Activated CD4-positive, CD25-positive, alpha-beta regulatory T cell treated with anti-CD3 and anti-CD28 coated beads, Interleukin-2, amount 50 U/mL, for 72 hours (primary cell): ENCODE data around the gene PDE4D.
"Not testable (repeated sequence)": the region's sequence is repeated elsewhere in the genome, so short reads cannot be mapped to it uniquely, and the experiment has no call there.

Experiments used
- DNase-seq: peaks from one replicate; pipeline ENCODE4 v3.0.0; 2021

PDE4D gene

DNA sequence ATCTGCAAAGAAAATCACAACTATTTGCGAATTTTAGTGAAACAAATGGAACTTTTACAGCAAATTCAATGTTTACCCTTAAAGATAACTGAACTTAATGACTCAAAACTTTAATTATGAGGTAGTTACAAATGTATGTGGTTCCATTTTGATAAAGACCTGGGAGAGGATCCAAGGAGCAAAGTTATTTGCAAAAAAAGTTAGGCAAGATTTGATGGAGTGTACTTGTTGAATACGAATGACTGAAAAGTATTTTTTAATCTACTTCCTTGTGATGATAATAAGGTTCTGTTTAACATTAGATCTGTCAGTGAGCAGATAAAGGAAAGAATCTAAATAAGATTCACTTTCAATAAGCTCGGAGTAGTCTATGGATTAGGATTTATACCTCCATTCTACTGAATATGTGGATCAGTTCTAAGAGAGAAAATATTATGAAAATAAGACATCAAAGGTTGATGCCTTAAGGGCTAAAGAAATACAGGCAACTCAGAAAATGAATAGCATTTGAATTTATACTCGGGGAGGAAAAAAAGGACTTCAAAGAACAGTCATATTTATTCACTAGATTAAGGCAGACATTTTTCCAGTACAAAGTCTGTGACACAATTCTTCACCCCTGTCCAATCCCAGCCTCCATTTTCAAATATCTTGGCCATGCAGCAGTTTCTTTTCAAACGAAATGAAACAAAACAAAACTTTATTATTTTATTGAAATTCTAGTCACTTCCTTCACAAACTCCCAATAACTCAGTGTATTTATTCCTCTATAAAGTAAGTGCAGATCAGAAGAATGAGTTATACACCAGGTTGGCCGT lies 199.8 kb downstream of the PDE4D start:
- no peak for DNase-seq

DNA sequence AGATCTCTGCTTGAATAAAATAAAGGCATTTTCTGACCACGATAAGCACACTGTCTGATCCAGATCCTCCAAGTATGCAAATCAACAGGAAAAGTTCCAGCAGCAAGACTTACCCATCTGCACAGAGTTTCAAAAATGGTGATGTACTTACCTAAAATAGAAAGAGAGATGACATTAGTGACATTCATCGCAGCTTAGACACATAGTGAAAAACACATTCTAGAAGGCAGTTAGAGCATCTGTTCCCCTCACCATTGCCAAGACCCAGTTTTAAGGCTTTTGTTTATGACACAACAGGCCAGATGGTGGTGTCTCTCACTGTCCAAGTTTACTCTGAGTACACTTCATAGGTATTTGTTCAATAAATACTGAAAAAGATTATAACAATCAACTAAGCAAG lies 207.7 kb downstream of the PDE4D start:
- no peak for DNase-seq

DNA sequence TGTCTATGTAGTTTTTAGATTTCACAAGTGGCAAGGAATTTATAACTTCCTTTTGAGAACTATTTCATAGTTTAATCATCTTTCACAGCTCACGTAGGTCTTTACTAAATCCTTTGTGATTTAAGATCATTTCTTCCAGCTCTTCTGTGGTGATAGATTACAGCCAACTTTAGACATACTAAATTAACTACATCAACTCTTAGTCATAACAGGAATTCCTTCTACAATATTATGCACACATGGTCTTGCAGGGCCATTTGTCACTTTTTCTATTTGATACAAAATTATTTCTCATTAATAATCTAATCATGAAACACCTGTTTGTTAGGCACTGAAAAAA lies 208.4 kb downstream of the PDE4D start:
- no peak for DNase-seq

DNA sequence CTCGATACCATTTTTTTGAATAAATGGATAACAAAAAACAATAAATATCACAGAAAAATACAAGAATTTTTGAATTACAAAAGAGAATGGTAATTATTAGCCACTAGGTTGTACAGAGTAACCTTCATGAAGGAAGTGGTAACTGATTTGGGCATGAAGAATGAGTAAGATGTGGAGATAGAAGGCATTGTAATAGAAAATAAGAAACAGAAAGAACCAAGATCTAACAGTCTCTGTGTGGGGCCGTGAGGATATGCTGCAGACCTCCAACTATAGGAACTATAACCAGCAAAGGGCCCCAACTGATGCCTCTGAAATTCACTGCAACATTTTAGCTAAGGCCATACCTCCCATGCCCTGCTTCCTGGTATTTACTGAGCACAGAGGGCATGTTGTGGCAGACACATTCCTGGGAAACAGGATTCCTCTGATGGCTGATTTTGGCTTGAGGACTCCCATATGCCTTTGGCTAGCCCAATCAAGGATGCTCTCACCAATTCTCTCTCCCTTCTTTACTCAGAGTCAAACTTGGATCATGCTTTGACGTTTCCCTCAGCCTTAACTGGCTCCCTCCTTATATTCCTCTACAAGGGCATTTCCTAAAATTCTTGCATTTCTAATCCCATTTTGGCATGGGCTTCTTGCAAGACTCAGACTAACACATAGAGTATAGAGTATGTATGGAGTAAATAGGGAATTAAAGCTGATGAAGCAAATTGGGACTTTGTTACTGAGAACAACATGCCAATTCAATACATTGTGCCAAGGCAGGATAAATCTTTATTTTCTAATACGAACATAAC lies 208.9 kb downstream of the PDE4D start:
- DNase-seq, result no peak

DNA sequence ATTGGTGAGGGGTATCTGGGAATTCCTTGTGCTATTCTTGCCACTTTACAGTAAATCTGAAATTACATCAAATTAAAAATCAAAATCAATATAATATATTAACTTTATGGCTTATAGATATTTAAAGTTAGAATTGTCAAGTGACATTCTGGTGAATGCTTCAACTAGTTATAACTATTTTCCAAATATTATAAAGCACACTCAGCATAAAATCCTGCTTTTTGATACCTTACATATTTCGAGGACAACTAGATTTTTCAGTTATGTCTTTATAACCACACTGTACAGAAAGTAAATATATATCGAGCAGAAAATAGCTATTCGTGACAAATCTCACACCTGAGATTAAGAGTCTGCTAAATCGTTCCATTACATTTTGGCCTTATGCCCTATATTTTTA lies 210.2 kb downstream of the PDE4D start:
- DNase-seq, result no peak

DNA sequence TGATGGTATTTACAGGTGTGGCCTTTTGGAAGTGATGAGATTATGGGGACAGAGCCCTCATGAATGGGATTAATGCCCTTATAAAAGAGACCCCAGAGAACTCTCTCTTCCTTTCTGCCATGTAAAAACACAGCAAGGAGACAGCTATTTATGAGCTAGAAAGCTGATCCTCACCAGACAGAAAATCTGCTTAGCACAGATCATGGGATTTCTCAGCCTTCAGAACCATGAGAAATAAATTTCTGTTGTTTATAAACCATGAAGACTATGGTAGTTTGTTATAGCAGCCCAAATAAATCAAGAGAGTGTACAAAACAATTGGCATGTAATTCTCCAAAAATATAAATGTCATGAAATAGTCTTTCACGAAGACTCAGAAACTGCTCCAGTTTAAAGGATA lies 211.0 kb downstream of the PDE4D start:
- no peak for DNase-seq

DNA sequence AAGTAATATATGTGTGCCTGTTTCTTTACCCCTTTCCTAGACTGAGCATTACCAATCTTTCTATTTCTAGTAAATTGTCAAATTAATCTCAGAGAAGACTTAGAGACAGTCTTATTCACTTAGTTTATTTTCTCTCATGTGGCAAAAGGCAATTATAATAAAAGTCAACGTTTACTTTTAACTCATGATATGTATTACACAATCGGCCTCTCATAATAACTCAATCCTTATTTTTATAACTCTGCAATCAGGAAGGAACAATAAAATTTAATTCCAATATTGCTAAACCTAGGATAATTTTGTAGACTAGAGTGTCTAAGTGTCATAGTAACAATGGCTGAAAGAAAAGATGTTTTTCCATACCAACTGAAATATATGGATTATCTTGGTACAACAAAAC lies 214.6 kb downstream of the PDE4D start:
- no peak for DNase-seq

DNA sequence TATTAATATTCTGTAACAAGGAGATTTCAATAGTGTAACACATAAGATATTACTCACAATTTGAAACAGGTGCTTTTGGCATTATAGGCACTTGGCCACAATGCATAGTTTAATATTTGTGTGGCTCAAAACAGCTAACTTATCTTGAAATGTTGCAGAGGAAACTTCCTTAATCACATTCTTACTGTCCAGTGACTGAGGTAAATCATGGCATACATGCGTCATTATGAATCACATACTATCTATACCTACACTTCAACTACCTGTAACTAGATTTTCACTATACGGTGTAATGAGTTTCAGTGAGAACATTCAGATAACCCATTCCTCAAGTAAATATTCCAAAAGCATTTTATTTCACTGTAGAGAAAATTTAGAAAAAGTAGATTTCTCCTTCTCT lies 218.8 kb downstream of the PDE4D start:
- DNase-seq, result no peak

DNA sequence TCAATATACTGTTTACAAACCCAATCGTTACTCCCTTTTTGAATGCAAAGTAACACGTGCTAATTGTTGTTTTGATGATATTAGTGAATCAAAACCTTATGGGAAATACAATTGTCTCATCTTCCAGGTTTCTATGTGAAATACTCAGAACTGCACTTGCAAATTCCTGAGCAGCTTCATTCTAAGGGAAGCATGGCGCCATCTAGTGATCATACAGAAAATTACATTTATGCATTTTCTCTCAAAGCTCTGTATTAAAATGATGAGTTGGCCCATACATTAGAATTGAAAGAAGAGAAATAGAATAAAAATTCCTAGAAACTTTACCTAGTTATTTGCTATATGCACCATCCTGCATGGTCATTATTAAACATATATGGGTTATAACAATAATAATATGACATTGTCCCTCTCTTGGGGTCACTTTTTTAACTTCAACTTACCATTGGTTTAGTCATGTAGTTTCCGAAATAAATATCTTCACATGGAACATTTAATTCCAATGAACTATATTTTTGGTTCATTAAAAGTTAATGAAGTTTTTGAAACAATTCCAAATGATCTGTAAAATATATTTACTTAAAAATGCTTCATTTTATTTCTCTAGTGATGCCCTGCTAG lies 220.0 kb downstream of the PDE4D start:
- no peak for DNase-seq

DNA sequence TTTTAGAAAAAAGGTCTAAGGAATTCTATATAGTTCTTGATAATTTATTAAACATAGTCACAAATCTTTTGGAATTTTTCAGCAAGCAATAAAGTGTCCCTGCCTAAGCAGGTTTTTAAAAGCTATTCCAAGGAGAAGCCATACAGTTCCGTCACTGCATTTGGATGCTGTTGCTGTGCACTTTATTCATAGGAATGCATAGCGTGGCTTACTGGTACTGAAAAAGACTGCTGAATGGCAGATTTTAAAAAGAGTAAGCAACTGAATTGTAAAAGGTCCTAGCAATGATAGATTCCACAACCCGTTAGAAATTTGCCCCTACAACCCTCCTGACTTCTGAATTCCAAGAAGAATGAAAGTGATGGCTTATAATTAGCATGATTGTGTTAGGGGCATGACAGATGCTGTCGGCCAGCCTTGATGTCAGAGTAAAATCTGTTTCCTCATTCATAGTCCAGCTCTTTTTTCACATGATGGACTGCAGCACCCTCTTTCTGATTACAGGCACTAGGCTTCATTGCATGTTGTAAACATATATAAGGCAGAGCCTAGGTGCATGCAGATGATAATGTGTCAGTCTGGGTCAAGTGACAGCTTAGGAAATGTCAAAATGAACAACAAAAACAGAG lies 227.0 kb downstream of the PDE4D start:
- DNase-seq, result no peak

DNA sequence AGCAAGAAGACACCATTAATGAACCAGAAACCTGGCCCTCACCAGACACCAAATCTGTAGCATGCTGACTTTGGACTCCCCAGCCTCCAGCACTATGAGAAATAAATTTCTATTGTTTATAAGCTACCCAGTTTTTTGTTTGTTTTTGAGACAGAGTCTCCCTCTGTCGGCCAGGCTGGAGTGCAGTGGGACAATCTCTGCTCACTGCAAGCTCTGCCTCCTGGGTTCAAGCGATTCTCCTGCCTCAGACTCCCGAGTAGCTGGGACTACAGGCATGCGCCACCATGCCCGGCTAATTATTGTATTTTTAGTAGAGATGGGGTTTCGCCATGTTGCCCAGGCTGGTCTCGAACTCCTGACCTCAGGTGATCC lies 227.7 kb downstream of the PDE4D start:
- DNase-seq, result not testable (repeated sequence)

DNA sequence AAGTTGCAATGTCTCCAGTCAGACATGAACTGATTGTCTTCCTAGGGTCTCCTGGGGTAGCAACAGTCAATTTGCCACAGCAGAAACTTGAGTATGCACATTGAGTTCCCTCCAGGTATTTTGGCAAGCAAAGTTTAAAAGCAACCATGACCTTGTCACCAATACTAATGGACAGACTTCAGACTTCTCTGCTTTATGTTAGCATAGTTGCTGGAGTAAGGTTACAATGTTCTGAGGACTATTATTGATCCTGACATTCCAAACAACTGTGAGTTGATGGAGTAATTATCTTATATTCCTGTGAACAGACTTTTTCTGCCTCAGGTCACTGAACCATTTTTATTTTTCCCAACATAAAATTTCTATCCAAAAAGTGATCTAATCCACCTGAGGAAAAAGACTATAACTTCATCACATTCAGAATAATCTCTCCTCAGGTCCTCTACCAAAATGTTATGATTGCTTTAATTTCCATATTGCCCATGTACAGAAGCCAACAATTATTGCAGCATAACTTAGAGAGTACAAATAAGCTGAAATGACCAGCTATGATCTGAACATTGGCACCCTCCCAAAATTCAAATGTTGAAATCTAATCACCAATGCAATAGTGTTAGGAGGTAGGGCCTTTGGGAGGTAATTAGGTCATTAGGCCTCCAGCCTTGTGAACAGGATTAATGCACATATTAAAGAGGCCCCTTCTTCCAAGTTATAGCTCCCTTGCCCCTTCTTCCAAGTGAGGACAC lies 228.3 kb downstream of the PDE4D start:
- no peak for DNase-seq

DNA sequence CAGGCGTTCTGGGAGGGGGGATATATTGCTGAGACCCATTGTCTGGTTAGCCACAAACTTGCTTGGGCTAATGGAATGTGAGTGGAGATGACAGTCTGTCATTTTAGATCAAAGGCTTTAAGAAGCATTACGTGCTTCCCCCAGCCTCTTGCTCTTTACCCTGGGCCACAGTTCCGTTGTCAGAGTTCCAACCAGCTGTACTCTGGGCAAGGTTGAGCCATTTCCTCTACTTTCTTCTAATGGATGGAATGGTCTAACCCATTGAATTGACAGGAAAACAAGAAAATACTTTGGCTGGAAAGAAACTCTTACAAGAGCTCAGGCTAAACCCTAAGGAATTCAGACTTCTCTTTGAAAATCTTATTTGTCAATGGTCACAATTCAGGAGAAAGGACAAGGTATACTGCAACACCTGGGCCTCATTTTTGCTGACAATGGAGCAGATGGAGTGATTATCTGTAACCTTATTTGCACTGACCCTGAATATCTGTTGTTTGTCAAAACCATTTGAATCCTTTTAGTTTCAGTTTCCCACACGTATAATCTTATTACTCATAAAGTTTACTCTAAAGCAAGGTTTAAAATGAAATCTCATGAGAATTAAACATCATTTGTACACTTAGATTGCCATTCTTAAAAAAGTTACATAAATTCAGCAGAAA lies 231.4 kb downstream of the PDE4D start:
- DNase-seq, result no peak

DNA sequence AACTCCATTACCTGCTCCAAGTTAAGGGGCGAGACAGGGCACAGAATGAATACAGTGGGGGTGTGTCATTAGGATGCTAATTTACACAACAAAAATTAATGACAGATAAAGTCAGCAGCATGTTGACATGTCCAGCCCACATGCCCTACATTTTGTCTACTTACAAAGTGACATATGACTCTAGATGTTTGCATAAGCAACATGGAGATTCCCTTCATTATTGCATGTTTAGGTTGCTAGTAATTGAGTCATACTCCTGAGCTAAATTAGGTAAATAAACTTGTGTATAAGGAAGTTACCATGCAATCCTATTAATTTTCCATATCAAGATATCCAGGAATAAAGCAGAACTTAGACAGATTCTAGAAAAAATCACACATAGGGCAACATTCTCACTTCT lies 232.2 kb downstream of the PDE4D start:
- DNase-seq, result no peak

DNA sequence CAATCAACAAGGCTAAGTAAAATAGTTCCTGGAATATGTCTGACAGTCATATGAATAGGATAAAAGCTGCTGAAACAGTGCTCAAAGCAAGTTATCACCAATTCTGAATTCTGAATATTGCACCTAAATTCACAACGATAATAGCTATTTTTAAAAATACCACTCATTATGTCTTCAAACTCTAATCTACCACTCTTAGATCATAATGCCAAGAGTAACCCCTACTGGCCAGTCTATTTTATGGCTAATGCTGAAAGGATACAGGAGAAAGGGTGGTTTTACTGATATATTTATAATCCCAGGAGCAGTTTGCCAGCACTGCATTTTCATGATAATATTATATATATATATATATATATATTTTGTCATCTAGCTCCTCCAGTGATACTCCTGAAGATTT lies 232.8 kb downstream of the PDE4D start:
- no peak for DNase-seq

DNA sequence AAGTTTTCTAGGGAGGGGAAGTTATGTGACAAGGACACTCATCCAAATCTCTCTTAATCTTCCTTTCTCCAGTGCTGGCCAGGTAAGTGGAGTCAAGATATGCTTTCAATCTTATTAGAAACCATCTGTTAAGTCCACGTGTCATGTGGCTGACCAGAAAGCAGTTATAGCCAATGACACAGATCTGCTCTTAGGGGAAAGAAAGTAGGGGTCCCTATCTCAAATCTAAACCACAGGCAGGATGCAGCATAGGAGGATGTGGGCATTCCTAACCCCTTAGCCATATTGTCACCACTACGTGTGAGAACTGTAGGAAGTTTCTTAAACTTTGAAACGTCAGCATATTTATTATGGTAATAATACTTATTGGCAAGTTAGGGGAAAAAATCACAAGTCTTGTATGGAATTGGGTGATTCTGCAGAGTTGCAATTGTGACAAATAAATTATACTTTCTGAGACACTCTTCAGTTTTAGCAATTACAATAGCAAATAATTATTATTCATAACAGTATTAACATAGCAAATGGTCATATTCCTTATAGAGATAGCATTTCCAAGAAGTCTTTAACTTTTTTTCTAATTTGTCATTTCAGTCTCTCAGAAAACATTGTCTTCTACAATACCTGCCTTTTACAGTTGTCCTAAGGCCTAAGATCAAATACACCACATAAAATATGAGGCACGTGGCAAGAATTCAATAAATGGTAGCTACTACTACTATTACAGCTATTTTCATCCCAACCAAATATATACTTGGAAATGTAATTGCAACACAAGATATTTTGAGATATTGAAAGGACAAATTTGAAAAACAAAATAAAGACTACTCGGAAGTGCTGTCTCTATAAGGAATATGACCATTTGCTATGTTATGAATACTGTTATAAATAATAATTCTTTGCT lies 236.9 kb downstream of the PDE4D start:
- no peak for DNase-seq

DNA sequence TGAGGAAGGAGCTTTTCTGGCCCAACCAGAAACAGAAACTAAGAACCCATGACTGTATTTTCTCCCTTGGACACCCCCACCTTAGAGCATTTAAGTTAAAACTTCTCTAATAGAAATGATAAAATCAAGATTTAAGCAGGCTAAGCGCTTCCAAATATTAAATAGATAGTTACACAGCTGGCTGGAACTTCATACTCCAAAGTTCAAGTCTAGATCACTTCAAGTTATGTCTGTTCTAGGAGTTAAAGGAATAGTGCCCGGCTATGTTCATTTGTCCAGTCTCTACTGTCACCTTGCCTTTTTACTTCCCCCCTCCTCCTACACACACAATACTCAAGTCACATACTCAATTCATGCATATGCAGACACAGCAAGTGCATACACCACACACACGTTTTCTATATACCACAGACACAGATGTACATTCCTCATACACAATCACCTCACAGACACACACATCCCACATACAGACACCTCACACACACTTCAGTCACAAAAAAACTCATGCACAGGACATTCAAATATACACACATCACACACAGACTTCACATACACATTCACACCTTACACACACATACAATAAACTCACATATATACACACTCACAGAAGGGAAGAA lies 237.7 kb downstream of the PDE4D start:
- no peak for DNase-seq

DNA sequence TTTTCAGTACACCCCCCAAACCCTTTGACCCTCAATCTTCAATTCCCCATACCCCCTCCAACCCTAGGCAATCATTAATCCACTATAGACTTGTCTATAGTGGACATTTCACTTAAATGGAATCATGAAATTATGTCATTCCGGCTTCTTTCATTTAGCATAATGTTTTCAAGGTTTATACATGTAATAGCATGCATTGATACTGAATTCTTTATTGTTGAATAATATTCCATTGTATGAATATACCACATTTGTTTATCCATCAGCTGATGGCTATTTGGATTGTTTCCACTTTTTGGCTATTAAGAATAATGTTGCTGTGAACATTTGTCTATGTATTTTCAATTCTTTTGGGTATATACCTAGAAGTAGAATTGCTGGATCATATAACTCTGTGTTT lies 238.8 kb downstream of the PDE4D start:
- DNase-seq, result no peak

DNA sequence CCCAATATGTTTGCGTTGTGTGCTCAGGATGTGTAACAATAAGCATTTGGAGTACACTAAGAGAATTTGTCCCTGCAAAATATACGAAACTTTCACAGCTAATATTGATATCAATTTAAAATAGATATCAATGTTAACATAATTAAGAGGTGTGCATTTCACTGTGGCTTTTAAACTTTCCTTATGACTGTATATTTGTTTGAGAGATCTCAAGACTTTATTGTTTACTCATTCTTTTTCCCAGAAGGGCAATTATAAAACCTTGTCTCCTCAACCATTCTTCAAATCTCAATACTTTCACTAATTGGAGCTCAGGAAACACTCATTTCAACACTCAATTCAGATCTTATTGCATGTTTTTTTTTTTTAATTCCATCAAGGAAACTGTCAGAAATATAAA lies 241.1 kb downstream of the PDE4D start:
- no peak for DNase-seq
